Pons (tissue), 1 donor: ENCODE data around the gene NDEL1.

Source experiments
- DNase-seq: peaks from one replicate; pipeline ENCODE4 v3.0.0-alpha.2; 2016; ENCODE audit warnings: low spot score

NDEL1 gene

DNA sequence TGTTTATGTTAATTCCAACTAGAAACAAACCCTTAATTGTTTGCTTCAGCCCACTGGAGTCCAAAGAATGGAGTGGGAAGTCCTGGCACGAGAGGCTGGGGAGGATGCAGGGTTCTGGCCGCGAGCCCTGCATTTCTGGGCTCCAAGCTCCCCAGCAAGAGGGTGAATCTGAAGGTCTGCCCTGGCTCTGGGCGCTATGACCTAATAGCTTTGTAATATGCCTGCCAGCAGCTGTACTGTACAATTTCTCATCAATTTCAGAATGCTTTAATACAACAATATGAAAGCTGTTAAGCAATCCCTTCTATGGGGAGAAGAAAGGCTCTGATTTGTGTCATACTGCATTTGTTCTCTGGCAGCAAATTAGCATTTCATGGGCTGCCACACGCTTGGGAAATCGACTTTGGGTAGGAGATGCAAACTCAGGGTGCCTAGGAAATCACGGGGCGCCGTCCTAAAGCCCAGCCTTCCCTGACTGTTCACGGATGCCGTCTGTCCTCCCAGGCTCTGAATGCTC lies 43.8 kb downstream of the NDEL1 start:
- DNase-seq, result peak; percentile 92

DNA sequence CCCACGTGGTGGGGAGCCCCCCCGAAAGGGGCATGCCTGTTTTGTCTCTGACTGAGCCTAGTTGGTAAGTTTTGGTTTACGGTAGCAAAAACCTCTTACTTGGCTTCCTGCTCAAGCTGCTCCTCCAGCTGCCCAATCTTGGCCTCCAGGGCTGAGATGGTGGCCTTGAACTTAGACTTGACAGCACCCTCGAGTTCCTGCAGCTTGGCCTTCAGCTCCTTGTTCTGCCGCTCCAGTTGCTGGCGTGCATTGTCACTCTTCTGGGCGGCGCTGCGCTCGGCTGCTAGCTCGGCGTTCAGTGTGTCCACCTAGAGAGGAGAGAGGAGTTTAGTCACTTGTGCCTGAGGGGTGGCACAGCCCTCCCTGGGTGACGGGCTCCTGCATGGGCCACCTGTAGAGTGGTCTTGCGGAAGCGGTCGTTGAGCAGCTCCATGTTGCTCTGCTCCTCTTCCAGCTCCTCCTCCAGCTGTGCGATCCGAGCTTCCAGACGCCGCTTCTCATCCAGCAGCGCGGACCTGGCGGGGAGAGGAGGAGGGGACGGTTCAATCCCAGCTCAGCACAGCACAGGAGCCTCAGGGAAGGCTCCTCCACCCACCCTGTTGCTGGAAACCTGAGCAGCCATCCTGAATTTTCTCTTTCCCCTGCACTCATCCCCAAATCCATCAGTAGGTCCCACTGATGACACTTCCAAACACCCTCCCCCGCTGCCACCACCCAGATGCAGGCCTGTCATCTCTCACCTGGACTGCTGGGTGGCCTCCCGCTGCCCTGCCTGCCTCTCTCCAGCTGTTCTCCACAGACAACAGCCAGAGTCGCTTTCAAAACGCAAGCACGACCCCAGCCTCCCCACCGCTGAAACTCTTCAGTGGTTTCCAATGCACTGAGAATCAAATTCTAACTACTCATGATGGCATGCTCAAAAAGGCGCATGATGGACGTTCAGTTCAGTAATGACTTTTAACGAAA lies 44.6 kb downstream of the NDEL1 start:
- no peak for DNase-seq

DNA sequence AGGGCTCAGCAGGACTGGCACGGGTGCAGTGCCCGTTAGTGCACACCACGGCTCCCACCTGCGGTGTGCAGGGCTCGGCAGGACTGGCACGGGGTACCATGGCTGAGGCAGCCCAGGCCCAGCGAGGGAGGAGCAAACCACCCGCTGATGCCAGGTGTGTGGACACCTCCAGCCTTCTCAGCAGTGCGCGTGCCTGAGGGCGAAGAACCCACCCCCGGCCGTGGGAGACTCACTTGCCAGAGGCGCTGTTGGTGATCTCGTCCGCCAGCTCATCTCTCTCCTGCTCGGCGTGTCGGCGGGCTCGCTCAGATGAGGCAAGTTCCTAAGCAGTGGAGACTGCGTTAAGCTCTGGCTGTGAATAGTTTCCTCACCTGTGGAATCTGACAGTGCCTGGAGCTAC lies 45.4 kb downstream of the NDEL1 start:
- no peak for DNase-seq

DNA sequence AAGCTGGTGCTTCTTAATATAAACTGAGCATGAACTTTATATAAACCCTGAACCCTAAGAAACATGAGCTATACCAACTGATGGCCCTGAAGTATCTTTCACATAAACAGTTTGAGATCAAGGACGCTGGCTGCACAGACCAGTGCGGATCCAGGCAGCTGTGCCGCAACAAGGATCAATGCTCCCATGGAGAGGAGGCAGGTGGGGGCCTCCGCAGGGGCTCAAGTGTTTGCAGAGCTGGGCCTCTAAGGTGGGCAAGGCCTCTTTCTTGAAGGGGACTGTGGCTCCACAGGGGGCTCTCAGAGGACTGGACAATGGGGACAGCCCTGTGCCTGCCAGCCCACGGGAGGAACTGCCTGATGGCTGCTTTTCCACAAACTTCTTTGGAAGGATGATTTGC lies 46.0 kb downstream of the NDEL1 start:
- DNase-seq, result no peak

DNA sequence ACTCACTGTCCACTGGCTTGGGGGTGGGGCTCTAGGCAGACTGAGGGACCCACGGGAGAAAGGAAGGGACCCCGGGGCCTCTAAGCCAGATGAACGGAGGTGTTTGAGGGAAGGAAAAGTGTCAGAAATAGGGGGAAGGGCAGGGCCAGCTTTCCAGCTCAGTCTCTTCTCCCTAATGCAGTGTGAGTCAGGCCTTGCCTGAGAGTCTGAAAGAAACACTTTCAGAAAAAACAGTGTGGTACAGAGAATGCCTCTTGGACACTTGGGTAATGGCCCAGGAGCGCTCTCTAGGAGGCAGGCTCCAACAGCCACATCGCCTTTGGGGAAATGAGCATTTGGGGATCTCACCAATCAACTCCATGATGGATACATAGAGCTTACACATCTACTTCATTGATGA lies 46.9 kb downstream of the NDEL1 start:
- no peak for DNase-seq

DNA sequence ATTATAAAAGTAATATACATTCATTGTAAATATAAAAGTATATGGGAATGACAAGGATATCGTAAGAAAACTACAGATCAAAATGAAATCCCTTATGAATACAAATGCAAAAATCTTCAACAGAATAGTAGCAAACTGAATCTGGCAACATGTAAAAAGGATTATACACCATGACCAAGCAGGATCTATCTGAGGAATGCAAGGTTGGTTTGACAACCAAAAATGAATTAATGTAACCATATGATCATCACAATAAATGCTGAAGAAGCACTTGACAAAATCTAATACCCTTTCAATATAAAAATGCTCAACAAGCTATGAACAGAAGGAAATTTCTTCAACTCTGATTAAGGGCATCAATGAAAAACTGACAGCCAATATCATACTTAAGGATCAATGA lies 48.8 kb downstream of the NDEL1 start:
- DNase-seq, result no peak

DNA sequence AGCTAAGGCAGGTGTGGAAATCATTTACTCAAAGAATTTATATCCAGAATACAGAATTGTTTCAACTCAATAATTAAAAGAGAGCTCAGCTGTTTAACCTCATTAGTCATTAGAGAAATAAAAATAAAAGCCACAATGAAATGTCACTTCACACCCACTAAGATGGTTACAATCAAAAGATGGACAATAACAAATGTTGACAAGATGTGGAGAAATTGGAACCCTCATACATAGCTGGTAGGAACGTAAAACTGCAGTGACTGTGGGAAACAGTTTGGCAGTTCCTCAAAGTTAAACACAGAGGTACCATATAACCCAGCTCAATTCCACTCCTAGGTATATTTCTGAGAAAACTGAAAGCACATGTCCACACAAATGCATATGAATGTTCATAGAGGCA lies 49.8 kb downstream of the NDEL1 start:
- DNase-seq, result no peak

DNA sequence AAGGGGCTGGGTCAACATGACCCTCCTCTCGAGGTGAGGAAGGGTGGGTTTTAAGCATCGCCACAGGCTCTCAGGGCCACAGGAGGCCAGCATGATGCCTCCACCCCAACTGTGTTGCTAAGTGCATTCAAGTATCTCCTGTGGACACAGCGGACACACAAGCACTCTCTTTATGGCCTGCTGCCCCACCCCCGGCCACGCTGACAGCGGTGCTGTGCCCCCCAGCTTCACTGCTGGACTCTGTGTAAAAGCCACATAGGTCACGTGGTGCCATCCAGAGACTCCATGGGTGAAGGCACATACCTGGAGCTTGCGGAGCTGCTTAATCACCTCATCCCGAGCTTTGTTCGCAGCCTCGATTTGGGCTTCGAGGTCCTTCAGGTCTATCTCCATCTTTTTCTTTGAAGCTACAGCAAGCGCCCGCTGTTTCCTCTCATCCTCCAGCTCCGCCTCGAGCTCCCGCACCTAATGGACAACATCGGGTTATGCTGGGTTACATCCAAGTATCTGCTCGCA lies 51.5 kb downstream of the NDEL1 start:
- DNase-seq, result no peak

DNA sequence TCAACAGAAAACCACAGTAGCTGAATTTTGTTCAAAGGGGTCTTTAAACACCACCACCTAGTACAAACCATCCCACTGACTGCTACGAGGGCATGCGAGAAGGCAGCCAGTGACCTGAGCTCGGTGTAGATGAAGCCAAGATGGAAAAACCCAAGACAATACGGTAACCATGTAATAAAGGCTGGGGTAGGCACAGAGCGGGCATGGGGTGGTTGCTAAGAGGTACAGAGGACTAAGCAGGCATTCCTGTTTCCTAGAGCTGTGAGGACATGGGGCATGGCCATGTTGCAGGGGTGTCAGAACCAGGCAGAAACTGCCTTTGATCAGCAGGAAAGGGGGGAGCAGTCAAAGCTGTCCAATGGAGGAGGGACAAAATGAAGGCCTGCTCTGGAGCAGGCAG lies 52.1 kb downstream of the NDEL1 start:
- DNase-seq, result no peak

DNA sequence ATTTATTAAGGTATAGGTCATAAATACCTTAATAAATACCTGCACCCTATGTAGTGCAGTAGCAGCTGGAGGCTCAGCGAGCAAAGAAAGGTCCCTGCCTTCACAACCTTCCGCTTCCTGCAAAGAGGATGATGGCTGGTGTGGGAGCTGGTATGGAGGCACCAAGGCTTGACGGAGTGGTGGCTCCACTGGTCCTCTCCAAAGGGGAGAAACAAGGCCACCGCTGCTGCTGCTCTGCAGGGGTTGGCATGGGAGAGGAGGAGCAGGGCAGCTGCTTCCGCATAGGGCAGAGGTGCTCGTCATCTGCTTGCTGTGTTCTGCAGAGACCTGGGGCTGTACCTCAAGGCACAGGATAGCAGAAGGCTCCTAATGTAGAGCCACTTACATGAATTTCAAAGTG lies 52.8 kb downstream of the NDEL1 start:
- no peak for DNase-seq

DNA sequence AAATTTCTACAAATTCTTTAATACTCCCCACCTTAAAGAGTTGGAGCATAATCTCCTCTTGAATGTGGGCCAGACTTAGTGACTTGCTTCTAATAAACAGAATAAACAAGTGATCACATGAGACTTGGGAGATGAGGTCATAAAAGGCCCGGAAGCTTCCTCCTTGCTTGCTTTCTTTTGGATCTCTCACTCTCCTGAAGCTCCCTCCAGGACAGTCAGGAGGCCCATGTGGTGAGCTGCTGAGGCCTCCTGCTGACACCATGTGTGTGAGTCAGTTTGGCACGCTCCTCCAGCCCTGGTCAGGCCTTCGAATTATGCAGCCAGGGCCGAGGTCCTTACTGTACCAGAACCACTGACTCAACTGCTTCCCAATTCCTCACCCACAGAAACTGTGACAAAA lies 53.2 kb downstream of the NDEL1 start:
- no peak for DNase-seq

DNA sequence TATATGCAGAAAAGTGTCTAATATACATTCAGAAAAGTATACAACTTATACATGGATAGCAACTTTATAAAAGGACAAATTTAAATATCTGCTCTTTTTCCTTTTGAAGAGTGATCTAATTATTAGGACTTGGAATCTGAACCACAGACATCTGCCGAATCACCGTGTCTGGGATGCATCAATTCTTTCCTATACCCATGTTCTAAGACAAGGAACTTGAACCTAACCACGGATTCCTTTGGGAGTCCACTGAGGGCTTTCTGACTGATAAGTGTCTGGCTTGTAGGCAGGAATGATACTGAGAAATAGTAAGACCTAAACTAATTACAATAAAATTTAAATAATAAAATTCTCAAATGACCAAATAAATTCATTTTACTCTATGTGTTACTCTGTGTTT lies 54.2 kb downstream of the NDEL1 start:
- no peak for DNase-seq

DNA sequence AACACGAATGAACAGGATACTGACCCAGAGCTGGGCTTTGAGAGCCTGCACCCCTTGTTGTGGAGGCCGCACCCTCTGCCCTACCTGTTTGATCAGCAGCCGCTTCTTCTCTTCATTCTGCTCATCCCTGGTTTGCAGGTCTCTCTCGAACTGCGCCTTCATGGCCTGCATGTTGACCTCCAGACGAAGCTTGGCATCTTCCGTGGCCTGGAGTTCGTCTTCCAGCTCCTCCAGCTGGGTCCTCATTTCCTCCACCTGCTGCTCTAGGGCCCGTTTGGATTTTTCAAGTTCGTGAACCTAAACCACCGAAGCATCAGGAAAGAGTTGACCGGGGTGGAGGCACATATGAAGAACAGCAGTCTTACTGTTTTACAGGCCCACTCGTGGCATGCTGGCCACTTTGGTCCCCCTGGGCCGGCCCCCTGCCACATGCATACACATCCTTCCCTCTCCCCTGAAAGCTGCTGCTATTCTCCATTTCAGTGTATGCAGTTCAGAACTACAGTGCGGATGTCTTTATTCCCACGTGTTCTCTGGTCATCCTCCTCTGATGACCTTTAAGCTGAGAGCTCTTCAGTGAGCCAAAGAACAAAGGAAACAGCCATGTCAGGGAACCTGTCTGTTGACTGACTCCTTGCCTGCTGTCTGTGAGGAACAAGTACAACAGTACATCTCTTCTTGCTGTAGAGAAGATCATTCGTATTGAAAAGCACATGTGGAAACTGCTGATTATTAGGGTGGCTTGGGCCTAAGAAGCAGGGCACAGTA lies 54.8 kb downstream of the NDEL1 start:
- no peak for DNase-seq

DNA sequence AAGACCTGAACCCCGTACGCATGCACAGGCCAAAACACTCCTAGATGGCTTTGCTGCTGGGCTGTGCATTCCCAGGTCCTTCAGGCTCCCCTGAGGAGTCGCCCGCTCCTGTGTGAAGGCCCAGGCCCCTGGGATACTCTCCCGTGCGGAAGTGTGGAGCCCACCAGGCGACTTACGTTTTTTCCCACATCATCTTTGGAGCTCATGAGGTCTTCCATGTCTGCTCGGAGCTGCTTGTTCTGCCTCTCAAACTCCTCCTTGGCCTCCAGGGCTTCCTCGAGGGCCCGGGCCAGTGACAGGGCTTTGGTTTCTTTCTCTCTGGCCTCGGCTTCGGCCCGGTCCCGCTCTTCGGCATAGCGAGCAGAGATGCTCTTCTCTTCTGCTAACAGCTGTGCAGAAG lies 56.4 kb downstream of the NDEL1 start:
- DNase-seq, result no peak

DNA sequence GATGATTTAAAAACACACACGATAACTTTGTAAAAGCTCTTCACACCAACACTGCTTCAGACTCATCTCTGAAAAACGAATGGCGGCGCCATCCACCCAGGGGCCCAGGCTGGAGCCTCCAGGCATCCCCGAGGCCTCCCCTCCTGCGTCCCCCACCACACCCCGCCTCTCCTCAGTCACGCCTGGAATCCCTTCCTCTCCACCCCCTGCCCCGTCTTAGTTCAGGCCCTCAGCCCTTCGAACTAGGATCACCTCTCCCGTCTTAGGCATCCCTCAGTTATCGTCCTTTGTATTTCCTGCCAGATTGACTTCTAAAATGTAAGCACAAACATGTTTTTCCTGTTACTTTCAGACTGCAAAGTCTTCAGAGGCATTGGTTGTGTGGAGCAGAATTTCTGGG lies 58.3 kb downstream of the NDEL1 start:
- no peak for DNase-seq

DNA sequence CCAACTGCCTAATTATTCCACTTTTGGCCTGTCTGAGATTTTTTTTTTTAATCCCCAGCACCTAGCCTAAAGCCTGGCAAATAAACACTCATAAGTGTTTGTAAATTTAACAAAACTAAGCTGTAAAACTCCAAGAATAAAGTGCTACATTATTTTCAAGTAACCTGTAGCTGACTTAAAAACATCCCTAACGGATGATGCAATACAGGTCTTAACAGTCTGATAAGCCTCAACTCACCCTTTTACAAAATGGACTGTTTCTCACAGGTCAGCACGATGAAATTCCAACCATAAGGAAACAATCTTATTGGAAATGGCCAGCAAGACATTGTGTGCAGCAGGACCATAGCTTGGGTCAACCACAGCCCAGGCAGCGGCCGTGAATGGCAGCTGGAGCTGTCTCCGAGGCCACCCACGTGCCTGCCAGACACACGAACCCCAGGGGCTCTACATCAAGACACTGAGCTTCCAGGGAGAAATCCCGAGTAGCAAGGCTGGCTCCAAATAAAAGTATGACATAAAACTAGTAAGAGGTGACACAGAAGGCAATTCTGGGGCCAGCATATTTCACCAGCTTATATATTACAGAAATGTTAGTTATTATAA lies 58.9 kb downstream of the NDEL1 start:
- no peak for DNase-seq

DNA sequence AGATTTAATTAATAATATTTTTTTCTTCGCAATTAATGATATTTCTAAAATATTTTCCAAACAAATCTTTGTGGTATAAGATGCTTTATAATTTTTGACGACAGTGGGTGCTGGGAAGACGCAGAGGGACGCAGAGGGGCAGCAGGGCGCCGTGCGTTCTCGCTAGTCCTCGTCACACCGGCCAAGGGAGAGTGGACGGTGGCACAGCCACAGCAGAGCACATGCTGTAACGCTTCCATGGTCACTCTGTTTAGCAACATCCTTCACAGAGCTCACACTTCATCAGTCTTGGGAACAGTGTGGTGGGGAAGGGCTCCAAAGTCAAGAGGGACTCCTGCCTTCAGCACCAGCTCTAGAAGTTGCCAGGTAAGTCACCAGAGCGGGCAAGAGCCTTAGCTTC lies 60.4 kb downstream of the NDEL1 start:
- DNase-seq, result no peak

DNA sequence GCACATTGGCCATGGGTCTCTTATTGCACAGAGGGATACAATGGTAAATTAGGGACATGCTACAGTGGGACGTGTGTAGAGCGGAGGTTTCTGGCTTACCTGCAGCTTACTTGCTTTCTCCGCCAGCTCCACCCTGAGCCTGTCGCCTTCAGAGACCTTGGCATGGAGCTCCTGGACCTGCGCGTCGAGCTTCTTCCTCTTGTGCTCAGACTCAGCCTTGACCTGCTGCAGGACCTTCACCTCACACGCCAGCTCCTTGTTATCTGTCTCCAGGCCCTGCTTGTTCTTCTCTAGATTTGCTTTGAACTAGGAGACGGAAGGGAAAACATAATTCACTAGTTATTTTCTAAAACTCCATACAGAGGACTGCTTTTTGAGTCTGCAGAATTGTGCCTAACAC lies 63.5 kb downstream of the NDEL1 start:
- DNase-seq, result no peak

DNA sequence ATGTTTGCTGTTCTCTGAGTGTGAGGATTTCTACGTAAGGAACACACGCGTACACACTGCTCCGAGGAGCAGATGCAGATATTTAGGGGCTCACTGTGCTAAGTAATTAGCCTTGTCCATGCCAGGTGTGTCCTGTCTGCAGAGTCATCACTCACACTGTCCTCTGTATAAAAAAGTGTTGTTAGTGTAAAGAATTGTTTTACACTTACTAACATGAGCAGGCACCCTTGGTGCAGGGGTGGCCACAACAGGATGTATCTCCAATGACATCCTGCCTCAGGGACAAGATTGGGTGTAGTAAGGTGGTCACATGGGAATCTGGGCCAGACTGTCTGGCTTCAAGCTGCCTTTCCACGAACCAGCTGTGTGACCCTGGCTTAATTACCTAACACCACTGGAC lies 63.9 kb downstream of the NDEL1 start:
- no peak for DNase-seq

DNA sequence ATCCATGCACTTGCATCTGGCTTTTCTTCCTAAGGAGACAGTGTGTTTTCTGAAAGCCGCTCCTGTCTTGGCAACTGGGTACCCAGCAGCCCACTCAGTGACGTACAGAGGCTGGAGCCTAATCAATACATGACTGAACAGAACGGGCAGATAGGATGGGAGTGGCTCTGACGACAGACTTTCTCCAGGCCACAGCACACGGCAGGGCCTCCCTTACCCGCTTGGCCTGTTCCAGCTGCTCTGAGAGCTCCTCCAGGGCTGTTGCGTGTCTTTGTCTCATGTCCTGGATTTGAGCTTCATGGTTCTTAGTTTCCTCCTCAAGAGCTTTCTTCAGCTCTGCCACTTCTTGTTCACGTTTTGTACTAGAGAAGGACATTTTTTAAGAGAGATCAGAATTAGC lies 64.9 kb downstream of the NDEL1 start:
- no peak for DNase-seq

DNA sequence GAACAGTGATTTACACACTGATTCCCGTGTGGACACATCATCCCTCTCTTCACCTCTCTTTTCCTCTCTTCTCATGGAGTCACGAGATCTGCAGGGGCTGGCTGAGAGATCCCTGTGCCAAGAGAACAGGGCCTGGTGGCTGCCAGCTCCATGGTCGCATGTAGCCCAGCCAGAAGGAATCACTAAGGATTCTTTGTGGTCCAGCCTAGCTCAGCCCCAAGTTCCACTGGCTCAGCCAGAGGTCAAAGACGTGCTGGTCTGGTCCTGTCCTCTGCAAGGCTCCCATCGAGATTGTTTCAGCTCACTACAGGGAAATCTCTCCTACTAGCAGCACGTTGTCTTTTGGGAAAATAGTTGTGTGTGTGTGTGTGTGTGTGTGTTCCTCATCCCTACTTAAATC lies 66.4 kb downstream of the NDEL1 start:
- no peak for DNase-seq

DNA sequence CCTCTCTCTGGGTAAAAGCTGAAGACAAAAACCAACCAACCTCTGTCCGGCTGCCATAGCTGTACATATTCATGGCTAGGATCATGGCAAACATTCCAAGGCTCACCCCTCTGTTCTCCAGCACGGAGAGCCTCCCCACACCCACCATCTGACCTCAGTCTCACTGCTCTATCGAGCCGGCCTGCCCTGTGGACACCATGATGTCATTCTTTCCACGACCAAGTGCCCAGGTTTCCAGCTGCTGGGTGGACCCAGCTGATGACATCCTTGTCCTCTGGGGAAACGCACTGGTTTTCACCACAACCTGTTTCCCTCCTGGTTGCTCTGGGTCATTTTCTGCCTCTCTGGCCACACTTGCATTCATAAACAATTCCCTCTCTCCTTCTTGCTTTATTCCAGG lies 67.7 kb downstream of the NDEL1 start:
- DNase-seq, result no peak

DNA sequence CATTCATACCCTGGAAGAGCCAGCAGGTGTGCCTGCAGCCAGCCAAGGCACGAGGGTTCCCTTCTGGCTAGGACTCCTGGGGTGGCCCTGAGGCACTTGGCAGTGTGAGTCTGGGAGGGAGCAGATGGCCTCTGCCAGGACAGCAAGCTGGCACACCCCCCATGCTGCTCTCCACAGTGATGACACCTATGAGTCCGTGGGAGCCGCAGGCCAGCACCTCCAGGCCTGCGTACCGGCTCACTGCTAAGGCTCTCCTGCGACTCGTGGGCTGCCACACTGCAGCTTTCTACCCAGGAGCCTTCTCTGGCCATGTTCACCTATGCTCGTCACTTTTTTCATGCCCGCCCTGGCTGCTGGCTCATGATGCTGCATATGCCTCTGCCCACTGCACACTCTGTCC lies 68.1 kb downstream of the NDEL1 start:
- no peak for DNase-seq
